MM.1S (cell line): Measurements from ENCODE around the gene HSD11B1L.

Experiments
- DNase-seq: peaks from one replicate; pipeline ENCODE4 v3.0.0-alpha.2; 2015
- H2AFZ ChIP-seq: fragments of 300-600 bp; sonication (generic); 2 replicates; pipeline ENCODE4 v1.6.0; 2016; ENCODE audit warnings: antibody characterized with exemption, low read length
- H3F3A ChIP-seq: fragments of 300-600 bp; sonication (generic); 2 replicates; pipeline ENCODE4 v1.6.1; 2016; ENCODE audit warnings: mild to moderate bottlenecking, antibody characterized with exemption, low read length, moderate library complexity, mixed read lengths; ENCODE audit not compliant: insufficient read depth
- H3K27ac ChIP-seq: fragments of 300-600 bp; sonication (generic); 2 replicates; pipeline ENCODE4 v1.5.1; 2016; ENCODE audit warnings: mild to moderate bottlenecking, low read length
- H3K27me3 ChIP-seq: fragments of 300-600 bp; sonication (generic); replicated peaks from 2 replicates; pipeline ENCODE4 v1.6.0; 2016; ENCODE audit warnings: low read length; ENCODE audit not compliant: insufficient read depth
- H3K36me3 ChIP-seq: fragments of 300-600 bp; sonication (generic); replicated peaks from 2 replicates; pipeline ENCODE4 v1.6.1; 2016; ENCODE audit warnings: mild to moderate bottlenecking, low read length, mixed read lengths; ENCODE audit not compliant: insufficient read depth
- H3K4me1 ChIP-seq: fragments of 300-600 bp; sonication (generic); 2 replicates; pipeline ENCODE4 v1.6.1; 2016; ENCODE audit warnings: low read length, mixed read lengths
- H3K4me2 ChIP-seq: fragments of 300-600 bp; sonication (generic); 2 replicates; pipeline ENCODE4 v1.6.0; 2016; ENCODE audit warnings: low read depth, low read length
- H3K4me3 ChIP-seq: fragments of 300-600 bp; sonication (generic); 2 replicates; pipeline ENCODE4 v1.5.1; 2016; ENCODE audit warnings: low read length, mixed read lengths
- H3K79me2 ChIP-seq: fragments of 300-600 bp; sonication (generic); 2 replicates; pipeline ENCODE4 v1.6.1; 2016; ENCODE audit warnings: mixed run types, low read length, mixed read lengths
- H3K9ac ChIP-seq: fragments of 300-600 bp; sonication (generic); 2 replicates; pipeline ENCODE4 v1.6.1; 2016; ENCODE audit warnings: low read length, mixed read lengths
- H3K9me2 ChIP-seq: fragments of 300-600 bp; sonication (generic); replicated peaks from 2 replicates; pipeline ENCODE4 v1.6.1; 2016; ENCODE audit warnings: mild to moderate bottlenecking, low read length, mixed read lengths; ENCODE audit not compliant: insufficient read depth
- H3K9me3 ChIP-seq: fragments of 300-600 bp; sonication (generic); replicated peaks from 2 replicates; pipeline ENCODE4 v1.6.1; 2016; ENCODE audit warnings: mild to moderate bottlenecking, low read length, mixed read lengths; ENCODE audit not compliant: insufficient read depth
- H4K20me1 ChIP-seq: fragments of 300-600 bp; sonication (generic); 2 replicates; pipeline ENCODE4 v1.6.1; 2016; ENCODE audit warnings: mild to moderate bottlenecking, low read length, moderate library complexity, mixed read lengths; ENCODE audit not compliant: insufficient read depth
- CTCF ChIP-seq: fragments of 300-600 bp; sonication (generic); IDR thresholded peaks from 2 replicates; pipeline ENCODE4 v1.5.1; 2016; ENCODE audit warnings: antibody characterized with exemption, low read length, mixed read lengths
- EZH2 ChIP-seq: fragments of 300-600 bp; sonication (generic); optimal IDR thresholded peaks from 2 replicates; pipeline ENCODE3; 2017; ENCODE audit warnings: low read depth, mild to moderate bottlenecking, antibody characterized with exemption, low read length, mixed read lengths
- EZH2phosphoT487 ChIP-seq: fragments of 300-600 bp; sonication (generic); IDR thresholded peaks from 2 replicates; pipeline ENCODE4 v1.6.1; 2018; ENCODE audit warnings: antibody characterized with exemption, low read length

The HSD11B1L gene

DNA sequence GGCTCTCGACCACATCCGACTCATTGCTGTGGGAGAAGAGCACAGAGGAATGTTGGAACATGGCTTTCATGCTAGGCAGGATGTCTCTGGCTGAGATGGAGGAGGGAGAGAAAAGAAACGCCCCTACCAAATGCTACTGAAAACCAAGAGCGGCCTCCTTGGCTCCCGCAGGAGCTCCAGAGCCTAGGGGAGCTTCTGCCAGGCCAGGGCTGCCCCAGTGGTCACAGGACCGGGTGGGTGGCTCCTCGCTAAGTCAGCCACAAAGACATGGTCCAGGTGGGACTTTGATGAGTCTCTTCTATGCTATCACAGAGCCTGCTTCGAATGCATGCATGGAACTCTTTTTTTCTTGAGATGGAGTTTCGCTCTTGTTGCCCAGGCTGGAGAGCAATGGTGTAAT is 32.4 kb downstream of the HSD11B1L start:
- no peaks in the 10 kb centered on the region for H3F3A ChIP-seq
- no peak for DNase-seq
- no peak overlapping the region for H2AFZ ChIP-seq
- H3K4me2 ChIP-seq: no peak overlapping the region
- H3K27me3 ChIP-seq: no peaks in the 10 kb centered on the region
- H3K36me3 ChIP-seq: peaks cover 22% of the 10 kb centered on the region
- H3K9ac ChIP-seq: no peak overlapping the region
- TF ChIP-seq EZH2 (no peak), CTCF (no peak), EZH2phosphoT487 (no peak)
- H3K4me1 ChIP-seq: peaks cover 4% of the 10 kb centered on the region; the same call in 1 of the 2 replicates
- H3K4me3 ChIP-seq: no peak overlapping the region
- H3K9me2 ChIP-seq: no peaks in the 10 kb centered on the region
- H3K79me2 ChIP-seq: peaks cover 71% of the 10 kb centered on the region
- H3K27ac ChIP-seq: no peak overlapping the region
- no peaks in the 10 kb centered on the region for H3K9me3 ChIP-seq
- peaks cover 5% of the 10 kb centered on the region; the same call in 1 of the 2 replicates for H4K20me1 ChIP-seq

DNA sequence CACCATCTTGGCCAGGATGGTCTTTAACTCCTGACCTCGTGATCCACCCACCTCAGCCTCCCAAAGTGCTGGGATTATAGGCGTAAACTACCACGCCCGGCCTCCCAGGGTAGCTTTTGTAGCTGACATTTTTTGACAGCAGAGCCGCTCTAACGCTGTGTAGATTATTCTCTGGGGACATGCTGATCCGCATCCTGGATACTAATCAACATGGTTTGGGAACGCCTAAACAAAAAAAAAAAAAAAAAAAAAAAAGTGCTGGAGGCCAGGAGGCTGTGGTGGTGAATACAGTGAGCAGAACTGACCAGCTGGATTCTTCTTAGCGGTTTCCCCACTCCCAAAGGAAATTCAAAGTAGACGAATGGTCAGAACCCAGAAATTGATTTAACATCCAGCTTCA is 34.0 kb downstream of the HSD11B1L start:
- H3K4me1 ChIP-seq: peaks cover 4% of the 10 kb centered on the region; the same call in 1 of the 2 replicates
- no peak for DNase-seq
- H3K79me2 ChIP-seq: peaks cover 81% of the 10 kb centered on the region
- no peaks in the 10 kb centered on the region for H3F3A ChIP-seq
- TF ChIP-seq CTCF: no peak
- TF ChIP-seq EZH2phosphoT487: no peak
- no peak for TF ChIP-seq EZH2
- peaks cover 5% of the 10 kb centered on the region; the same call in 1 of the 2 replicates for H4K20me1 ChIP-seq
- H3K36me3 ChIP-seq: peaks cover 20% of the 10 kb centered on the region
- H3K9me3 ChIP-seq: no peaks in the 10 kb centered on the region
- no peaks in the 10 kb centered on the region for H3K27me3 ChIP-seq
- no peak overlapping the region for H3K4me3 ChIP-seq
- H2AFZ ChIP-seq: no peak overlapping the region
- H3K4me2 ChIP-seq: no peak overlapping the region
- H3K9ac ChIP-seq: no peak overlapping the region
- H3K9me2 ChIP-seq: no peaks in the 10 kb centered on the region
- H3K27ac ChIP-seq: no peak overlapping the region

GRCh38 chr19:5717215-5717935 is 36.5 kb downstream of the HSD11B1L start:
- H3K9ac ChIP-seq: no peak overlapping the region
- peaks cover 5% of the 10 kb centered on the region; the same call in 1 of the 2 replicates for H4K20me1 ChIP-seq
- TF ChIP-seq EZH2phosphoT487 (no peak), CTCF (no peak), EZH2 (no peak)
- no peak overlapping the region for H3K27ac ChIP-seq
- H3F3A ChIP-seq: no peaks in the 10 kb centered on the region
- no peaks in the 10 kb centered on the region for H3K9me3 ChIP-seq
- H3K27me3 ChIP-seq: peaks cover 2% of the 10 kb centered on the region
- H3K79me2 ChIP-seq: peaks cover 69% of the 10 kb centered on the region
- H2AFZ ChIP-seq: no peak overlapping the region
- H3K4me1 ChIP-seq: peaks cover 4% of the 10 kb centered on the region; the same call in 1 of the 2 replicates
- no peak overlapping the region for H3K4me3 ChIP-seq
- peaks cover 12% of the 10 kb centered on the region; the same call in 1 of the 2 replicates for H3K36me3 ChIP-seq
- no peak for DNase-seq
- H3K4me2 ChIP-seq: peak overlapping the region; percentile 71; the same call in 1 of the 2 replicates
- no peaks in the 10 kb centered on the region for H3K9me2 ChIP-seq
